ENCODE data around the gene KTN1. TPM values are rescaled to one million over a fixed set of nuclear protein-coding genes. Genes with fewer than 3 reads are reported as not detected.

Gene KTN1
- total RNA-seq, 1 donor from 2014 or later: 150 TPM

DNA sequence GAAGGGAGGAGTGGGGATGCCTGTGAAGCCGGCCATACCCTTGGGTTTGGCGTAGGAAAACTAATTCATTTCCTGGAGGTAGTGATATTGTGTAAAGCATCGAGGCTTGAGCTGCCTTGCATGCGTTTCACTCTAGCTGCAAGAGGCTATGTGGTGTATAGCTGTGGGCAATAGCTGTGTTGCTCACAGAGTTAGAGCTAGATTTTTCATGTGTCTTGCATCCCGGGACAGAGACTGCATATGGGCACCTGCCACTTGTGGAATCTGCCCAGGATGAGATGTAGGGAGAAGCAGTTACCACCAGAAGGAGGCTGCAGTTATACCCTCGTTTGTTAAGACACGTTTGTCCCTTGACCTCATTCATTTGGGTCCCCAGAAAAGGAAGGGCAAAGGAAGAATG is 106.7 kb downstream of the KTN1 start:
- Histone ChIP-seq H3K27me3 (ENCODE audit: control insufficient read depth, insufficient read depth, low read length) (no peaks in the 10 kb centered on the region), H3K4me3 (ENCODE audit: low read depth, low read length) (no peak overlapping the region), H3K36me3 (ENCODE audit: control insufficient read depth, insufficient read depth, low read length) (no peaks in the 10 kb centered on the region)
- TF ChIP-seq, protein P1, sequence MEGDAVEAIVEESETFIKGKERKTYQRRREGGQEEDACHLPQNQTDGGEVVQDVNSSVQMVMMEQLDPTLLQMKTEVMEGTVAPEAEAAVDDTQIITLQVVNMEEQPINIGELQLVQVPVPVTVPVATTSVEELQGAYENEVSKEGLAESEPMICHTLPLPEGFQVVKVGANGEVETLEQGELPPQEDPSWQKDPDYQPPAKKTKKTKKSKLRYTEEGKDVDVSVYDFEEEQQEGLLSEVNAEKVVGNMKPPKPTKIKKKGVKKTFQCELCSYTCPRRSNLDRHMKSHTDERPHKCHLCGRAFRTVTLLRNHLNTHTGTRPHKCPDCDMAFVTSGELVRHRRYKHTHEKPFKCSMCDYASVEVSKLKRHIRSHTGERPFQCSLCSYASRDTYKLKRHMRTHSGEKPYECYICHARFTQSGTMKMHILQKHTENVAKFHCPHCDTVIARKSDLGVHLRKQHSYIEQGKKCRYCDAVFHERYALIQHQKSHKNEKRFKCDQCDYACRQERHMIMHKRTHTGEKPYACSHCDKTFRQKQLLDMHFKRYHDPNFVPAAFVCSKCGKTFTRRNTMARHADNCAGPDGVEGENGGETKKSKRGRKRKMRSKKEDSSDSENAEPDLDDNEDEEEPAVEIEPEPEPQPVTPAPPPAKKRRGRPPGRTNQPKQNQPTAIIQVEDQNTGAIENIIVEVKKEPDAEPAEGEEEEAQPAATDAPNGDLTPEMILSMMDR (IDR thresholded peaks at IDR 0.05; ENCODE audit: insufficient read depth, low read length, poor library complexity, severe bottlenecking): no peak
- no peak for DNase-seq (ENCODE audit: low read depth)

GRCh38 chr14:55688566-55688965 is 108.6 kb downstream of the KTN1 start:
- H3K36me3 ChIP-seq (ENCODE audit: control insufficient read depth, insufficient read depth, low read length): no peaks in the 10 kb centered on the region

DNA sequence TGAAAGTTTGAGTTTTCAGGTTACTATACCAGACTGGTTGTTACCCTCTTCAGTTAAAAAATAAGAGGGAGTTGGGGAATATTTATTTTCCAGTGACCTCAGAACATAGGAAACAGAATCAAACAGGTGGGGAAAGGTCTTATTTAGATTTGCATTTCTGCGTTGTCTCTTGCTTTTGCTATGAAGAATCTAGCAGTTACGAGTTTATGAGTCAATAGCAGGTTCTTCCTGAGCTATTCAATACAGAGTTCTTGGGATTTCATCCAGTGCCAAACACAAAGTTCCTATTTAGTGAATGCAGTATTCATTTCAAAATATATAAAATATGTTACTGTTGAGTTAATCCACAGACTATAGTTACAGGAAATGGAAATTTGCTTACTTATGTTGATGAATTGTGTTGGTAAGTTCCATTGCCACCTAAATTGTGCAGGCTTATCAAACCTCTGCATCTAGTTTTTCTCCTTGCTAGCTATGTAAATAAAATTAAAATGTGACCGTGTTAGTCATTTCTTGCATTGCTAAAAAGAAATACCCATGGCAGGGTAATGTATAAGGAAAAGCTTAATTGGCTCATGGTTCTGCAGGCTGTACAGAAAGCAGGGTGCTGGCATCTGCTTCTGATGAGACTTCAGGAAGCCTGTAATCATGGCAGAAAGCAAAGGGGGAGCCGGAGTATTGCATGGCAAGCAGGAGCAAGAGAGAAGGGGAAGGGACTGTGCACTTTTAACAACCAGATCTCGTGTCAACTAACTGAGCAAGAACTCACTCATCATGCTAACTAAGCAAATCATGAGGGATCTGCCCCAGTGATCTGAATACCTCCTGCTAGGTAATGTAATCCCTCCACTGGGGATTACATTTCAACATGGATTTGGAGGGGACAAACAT is 110.2 kb downstream of the KTN1 start:
- DNase-seq (ENCODE audit: low read depth): no peak
- Histone ChIP-seq H3K36me3 (ENCODE audit: control insufficient read depth, insufficient read depth, low read length) (no peaks in the 10 kb centered on the region), H3K4me3 (ENCODE audit: low read depth, low read length) (no peak overlapping the region), H3K27me3 (ENCODE audit: control insufficient read depth, insufficient read depth, low read length) (no peaks in the 10 kb centered on the region)
- TF ChIP-seq, protein P1 (IDR thresholded peaks at IDR 0.05; ENCODE audit: insufficient read depth, low read length, poor library complexity, severe bottlenecking): no peak

More at GRCh38 chr14:55688566-55688965, 108.6 kb downstream of the KTN1 start:
- Histone ChIP-seq H3K27me3 (ENCODE audit: control insufficient read depth, insufficient read depth, low read length) (no peaks in the 10 kb centered on the region), H3K4me3 (ENCODE audit: low read depth, low read length) (no peak overlapping the region)
- no peak for DNase-seq (ENCODE audit: low read depth)
- TF ChIP-seq, protein P1 (IDR thresholded peaks at IDR 0.05; ENCODE audit: insufficient read depth, low read length, poor library complexity, severe bottlenecking): no peak

DNA sequence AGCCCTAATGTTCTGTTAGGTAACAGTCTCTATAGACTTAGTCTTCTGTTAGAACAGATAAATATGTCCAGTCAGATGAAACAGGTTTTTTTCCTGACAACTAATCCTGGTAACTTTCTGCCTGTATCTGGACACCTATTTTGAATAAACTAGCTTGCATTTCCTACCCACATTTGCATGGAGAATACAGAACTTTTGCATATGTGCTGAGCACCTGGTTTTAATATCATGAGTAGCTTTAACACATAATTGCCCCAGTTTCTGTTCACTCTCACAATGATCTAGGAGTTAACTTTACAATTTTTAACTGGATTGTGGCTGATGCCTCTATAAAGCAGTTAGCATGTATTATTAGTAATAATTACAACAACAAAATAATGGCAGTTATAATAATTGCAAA is 111.7 kb downstream of the KTN1 start:
- no peaks in the 10 kb centered on the region for H3K36me3 ChIP-seq (ENCODE audit: control insufficient read depth, insufficient read depth, low read length)
- H3K4me3 ChIP-seq (ENCODE audit: low read depth, low read length): no peak overlapping the region
- no peaks in the 10 kb centered on the region for H3K27me3 ChIP-seq (ENCODE audit: control insufficient read depth, insufficient read depth, low read length)
- TF ChIP-seq, protein P1 (IDR thresholded peaks at IDR 0.05; ENCODE audit: insufficient read depth, low read length, poor library complexity, severe bottlenecking): no peak
- DNase-seq (ENCODE audit: low read depth): no peak

GRCh38 chr14:55693904-55694303 is 113.9 kb downstream of the KTN1 start:
- Histone ChIP-seq H3K4me3 (ENCODE audit: low read depth, low read length) (no peak overlapping the region), H3K27me3 (ENCODE audit: control insufficient read depth, insufficient read depth, low read length) (no peaks in the 10 kb centered on the region), H3K36me3 (ENCODE audit: control insufficient read depth, insufficient read depth, low read length) (no peaks in the 10 kb centered on the region)
- TF ChIP-seq, protein P1 (IDR thresholded peaks at IDR 0.05; ENCODE audit: insufficient read depth, low read length, poor library complexity, severe bottlenecking): no peak
- no peak for DNase-seq (ENCODE audit: low read depth)
